B cell (primary cell): ENCODE data around the gene KIR2DL1. TPM values are rescaled to one million over a fixed set of nuclear protein-coding genes. Genes with fewer than 3 reads are reported as not detected.
"Not testable (repeated sequence)": the region's sequence is repeated elsewhere in the genome, so short reads cannot be mapped to it uniquely, and the experiment has no call there.

ENCODE experiments used
- ATAC-seq: fragments of 200-7000 bp; cut with Tn5 transposase; one replicate; pipeline ENCODE4 v1.10.0; 2021; ENCODE audit warnings: low read depth, mild to moderate bottlenecking, moderate number of reproducible peaks, moderate library complexity
- CTCF ChIA-PET: fragments of 350-600 bp; sonication (Branson Sonifier 250); formaldehyde crosslinking; loops from one replicate; lab custom pipeline; 2021; ENCODE audit warnings: antibody characterized with exemption, inconsistent platforms; lab: Charles Lee
- POLR2A ChIA-PET: fragments of 350-600 bp; sonication (Branson Sonifier 250); formaldehyde crosslinking; loops from one replicate; lab custom pipeline; 2021; ENCODE audit warnings: antibody characterized with exemption; lab: Charles Lee
- DNase-seq: peaks from one replicate; pipeline ENCODE4 v3.0.0; 2013
- H2AFZ ChIP-seq: 2 replicates; pipeline ENCODE4 v1.6.1; 2012; ENCODE audit warnings: mild to moderate bottlenecking, low read depth, low read length; ENCODE audit not compliant: insufficient read depth, poor library complexity, severe bottlenecking
- H3K27ac ChIP-seq, 2 donors: 1 replicate in 1 of 2; 2 replicates in 1 of 2; pipeline ENCODE4 v1.5.1; 2012 to 2013; ENCODE audit warnings: low read length in 2 of 2, mild to moderate bottlenecking in 2 of 2, moderate library complexity in 1 of 2
- H3K27me3 ChIP-seq, 4 experiments: fragments of 200-600 bp in 1 of 4; sonication (generic) in 1 of 4; replicated peaks in 1 of 4; 1 replicate in 2 of 4; 2 replicates in 2 of 4; pipeline versions ENCODE4 v1.6.1 to v1.7.0; 2013 to 2016; ENCODE audit warnings: low read length in 3 of 4, mild to moderate bottlenecking in 2 of 4, mixed read lengths in 1 of 4, moderate library complexity in 1 of 4; ENCODE audit not compliant: insufficient read depth in 4 of 4, control insufficient read depth in 3 of 4; ENCODE audit errors: control extremely low read depth in 1 of 4
- H3K36me3 ChIP-seq, 2 experiments: replicated peaks in 1 of 2; 1 replicate in 1 of 2; 2 replicates in 1 of 2; pipeline versions ENCODE4 v1.6.1 to v1.7.1; 2013; ENCODE audit warnings: low read length in 1 of 2; ENCODE audit not compliant: insufficient read depth in 2 of 2, control insufficient read depth in 1 of 2; ENCODE audit errors: control extremely low read depth in 1 of 2, extremely low read depth in 1 of 2
- H3K4me1 ChIP-seq, 2 donors: fragments of 200-600 bp in 1 of 2; sonication (generic) in 1 of 2; 1 replicate in 1 of 2; 2 replicates in 1 of 2; pipeline versions ENCODE4 v1.5.1 to v1.6.1; 2013 to 2017; ENCODE audit warnings: low read length in 2 of 2; ENCODE audit not compliant: control insufficient read depth in 2 of 2, insufficient read depth in 2 of 2
- H3K4me2 ChIP-seq: replicated peaks from 2 replicates; pipeline ENCODE3; 2012; ENCODE audit warnings: mild to moderate bottlenecking, low read depth, low read length; ENCODE audit not compliant: poor library complexity, severe bottlenecking
- H3K4me3 ChIP-seq, 5 experiments: fragments of 200-600 bp in 1 of 5; sonication (generic) in 1 of 5; 1 replicate in 3 of 5; 2 replicates in 2 of 5; pipeline versions ENCODE4 v1.5.1 to v1.7.0; 2011 to 2016; ENCODE audit warnings: low read length in 4 of 5, mild to moderate bottlenecking in 4 of 5, low read depth in 2 of 5, control low read depth in 1 of 5, moderate library complexity in 1 of 5; ENCODE audit not compliant: insufficient read depth in 1 of 5; ENCODE audit errors: control extremely low read depth in 1 of 5, extremely low read depth in 1 of 5
- H3K79me2 ChIP-seq: fragments of 200-600 bp; sonication (generic); one replicate; pipeline ENCODE4 v1.6.0; 2016; ENCODE audit warnings: low read length; ENCODE audit not compliant: control insufficient read depth, insufficient read depth
- H3K9ac ChIP-seq: fragments of 200-600 bp; sonication (generic); 2 replicates; pipeline ENCODE4 v1.6.1; 2017; ENCODE audit warnings: mild to moderate bottlenecking, low read length, moderate library complexity
- H3K9me3 ChIP-seq, 3 donors: one replicate each; pipeline versions ENCODE4 v1.6.1 to v1.7.1; 2013; ENCODE audit warnings: low read length in 2 of 3; ENCODE audit not compliant: control insufficient read depth in 2 of 3, insufficient read depth in 1 of 3; ENCODE audit errors: control extremely low read depth in 1 of 3
- H4K20me1 ChIP-seq: 2 replicates; pipeline ENCODE4 v1.6.0; 2012; ENCODE audit warnings: mild to moderate bottlenecking, low read length; ENCODE audit not compliant: insufficient read depth, control insufficient read depth, poor library complexity, severe bottlenecking
- H3K27ac Mint-ChIP-seq: one replicate; pipeline ENCODE4 v1.8.0; 2021; ENCODE audit warnings: mixed read lengths
- H3K27me3 Mint-ChIP-seq: one replicate; pipeline ENCODE4 v1.8.0; 2021; ENCODE audit warnings: mixed read lengths
- H3K4me1 Mint-ChIP-seq: one replicate; pipeline ENCODE4 v1.8.0; 2021; ENCODE audit warnings: mixed read lengths
- H3K4me3 Mint-ChIP-seq: one replicate; pipeline ENCODE4 v1.8.0; 2021; ENCODE audit warnings: mixed read lengths
- H3K9me3 Mint-ChIP-seq: one replicate; pipeline ENCODE4 v1.8.0; 2022; ENCODE audit warnings: mixed read lengths; ENCODE audit not compliant: insufficient read depth
- CTCF ChIP-seq: fragments of 200-600 bp; IDR thresholded peaks from one replicate; pipeline ENCODE4 v1.8.0; 2022; ENCODE audit warnings: antibody characterized with exemption, mild to moderate bottlenecking
- EZH2 ChIP-seq: IDR thresholded peaks from 2 replicates; pipeline ENCODE4 v1.6.1; 2012; ENCODE audit warnings: borderline replicate concordance, low read depth, mild to moderate bottlenecking, moderate library complexity, low read length; ENCODE audit not compliant: insufficient read depth, poor library complexity, severe bottlenecking
- WGBS: methylation state at CpG from one replicate; pipeline ENCODE4 v1.1.5; 2013; ENCODE audit warnings: missing lambda C conversion rate; ENCODE audit not compliant: insufficient coverage; 5-methylcytosine and 5-hydroxymethylcytosine counted together
- intact Hi-C: fragments of 100-400 bp; cut with micrococcal nuclease; formaldehyde crosslinking; loops from one replicate; pipeline ENCODE4 v1.10.0; 2022
- polyA plus RNA-seq: library from polyadenylated mRNA; depleted of rRNA; stranded (reverse); fragments of >200 nt; gene quantifications from 2 replicates; pipeline ENCODE4 v1.2.3, GENCODE V29; 2012
- total RNA-seq, 2 donors: library from RNA; stranded (reverse); fragments of 120-200 nt in 1 of 2; gene quantifications; 1 replicate in 1 of 2; 2 replicates in 1 of 2; pipeline versions ENCODE4 v1.2.3 to v1.2.4, GENCODE V29; 2013 to 2022

KIR2DL1 gene
- total and polyA plus RNA-seq, 2 donors (not counting 1 experiment from before 2014, with no cell fraction given): 0.04 TPM; not detected in 1

DNA sequence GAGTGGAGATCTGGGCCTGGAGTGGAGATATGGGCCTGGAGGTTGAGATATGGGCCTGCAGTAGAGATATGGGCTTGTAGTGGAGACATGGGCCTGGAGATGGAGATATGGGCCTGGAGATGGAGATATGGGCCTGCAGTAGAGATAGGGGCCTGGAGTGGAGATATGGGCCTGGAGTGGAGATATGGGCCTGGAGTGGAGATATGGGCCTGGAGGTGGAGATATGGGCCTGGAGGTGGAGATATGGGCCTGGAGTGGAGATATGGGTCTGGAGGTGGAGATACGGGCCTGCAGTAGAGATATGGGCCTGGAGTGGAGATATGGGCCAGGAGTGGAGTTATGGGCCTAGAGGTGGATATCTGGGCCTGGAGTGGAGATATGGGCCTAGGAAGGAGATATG lies 30.9 kb upstream of the KIR2DL1 start:
- Histone ChIP-seq H3K4me2 (no peak overlapping the region), H4K20me1 (no peaks in the 10 kb centered on the region), H3K79me2 (no peaks in the 10 kb centered on the region), H3K9ac (no peak overlapping the region), H3K27ac (no peak overlapping the region), H3K27me3 (no peaks in the 10 kb centered on the region), H3K36me3 (no peaks in the 10 kb centered on the region), H3K4me1 (no peaks in the 10 kb centered on the region), H3K4me3 (no peak overlapping the region), H2AFZ (no peak overlapping the region), H3K9me3 (no peaks in the 10 kb centered on the region)
- ATAC-seq (no peak), DNase-seq (no peak)
- POLR2A ChIA-PET: no interaction called here
- CTCF ChIA-PET: no interaction called here
- 100% methylated on average over 1 of the region's 1 CpG for WGBS
- TF ChIP-seq CTCF (no peak), EZH2 (no peak)
- no peaks in the 10 kb centered on the region for H3K9me3 Mint-ChIP-seq
- H3K4me1 Mint-ChIP-seq: no peaks in the 10 kb centered on the region
- intact Hi-C loops: loop anchor here (2.0 kb wide), 1 partner anchor 110 kb away; no protein-coding TSS in a partner anchor
- H3K4me3 Mint-ChIP-seq: no peak overlapping the region
- peaks cover 26% of the 10 kb centered on the region for H3K27me3 Mint-ChIP-seq
- no peak overlapping the region for H3K27ac Mint-ChIP-seq

DNA sequence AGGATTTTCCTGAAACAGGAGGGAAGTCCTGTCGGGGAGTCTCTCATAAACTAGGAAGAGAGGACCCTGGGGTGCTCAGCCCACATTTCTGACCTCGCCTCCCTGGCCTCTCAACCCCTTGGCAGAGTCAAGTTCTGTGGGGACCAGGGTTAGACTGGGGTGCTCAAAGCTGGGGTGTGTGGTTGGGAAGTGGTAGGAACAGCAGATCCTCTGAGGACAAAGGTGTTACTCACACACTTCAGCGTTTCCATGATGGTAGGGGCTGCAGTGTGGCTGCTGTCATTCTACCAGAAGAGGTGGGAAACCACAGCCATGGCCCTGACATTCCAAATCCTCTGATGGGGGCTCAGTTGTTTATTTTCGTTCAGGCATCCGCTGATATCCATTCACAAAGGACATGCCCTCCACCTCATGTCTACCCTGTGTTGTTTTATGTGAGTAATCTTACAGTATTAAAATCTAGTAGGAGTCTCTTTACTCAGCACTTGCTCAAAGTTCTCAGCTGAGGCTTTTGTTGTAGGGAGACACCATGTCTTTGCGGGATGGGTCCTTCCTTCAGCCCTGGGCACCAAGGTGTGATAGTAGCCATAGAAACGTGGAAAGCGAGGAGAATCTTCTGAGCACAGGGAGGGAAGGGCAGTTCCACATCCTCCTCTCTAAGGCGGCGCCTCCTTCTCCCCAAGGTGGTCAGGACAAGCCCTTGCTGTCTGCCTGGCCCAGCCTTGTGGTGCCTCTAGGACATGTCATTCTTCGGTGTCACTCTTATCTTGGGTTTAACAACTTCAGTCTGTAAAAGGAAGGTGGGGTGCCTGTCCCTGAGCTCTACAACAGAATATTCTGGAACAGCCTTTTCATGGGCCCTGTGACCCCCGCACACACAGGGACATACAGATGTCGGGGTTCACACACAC lies 29.8 kb upstream of the KIR2DL1 start:
- H3K4me2 ChIP-seq: no peak overlapping the region
- H3K4me3 ChIP-seq: no peak overlapping the region
- H3K27ac ChIP-seq: no peak overlapping the region
- H3K4me1 Mint-ChIP-seq: no peaks in the 10 kb centered on the region
- DNase-seq (no peak), ATAC-seq (no peak)
- peaks cover 24% of the 10 kb centered on the region for H3K27me3 Mint-ChIP-seq
- no peaks in the 10 kb centered on the region for H3K27me3 ChIP-seq
- no peaks in the 10 kb centered on the region for H3K4me1 ChIP-seq
- H3K79me2 ChIP-seq: no peaks in the 10 kb centered on the region
- no peaks in the 10 kb centered on the region for H3K36me3 ChIP-seq
- no peak overlapping the region for H3K9ac ChIP-seq
- 98% methylated on average over 5 of the region's 13 CpGs for WGBS
- CTCF ChIA-PET: no interaction called here
- H3K9me3 Mint-ChIP-seq: no peaks in the 10 kb centered on the region
- POLR2A ChIA-PET: no interaction called here
- no peaks in the 10 kb centered on the region for H4K20me1 ChIP-seq
- H3K9me3 ChIP-seq: no peaks in the 10 kb centered on the region
- H2AFZ ChIP-seq: no peak overlapping the region
- intact Hi-C loops: loop anchor here (2.0 kb wide), 1 partner anchor 109 kb away; no protein-coding TSS in a partner anchor
- TF ChIP-seq EZH2 (no peak), CTCF (no peak)
- no peak overlapping the region for H3K4me3 Mint-ChIP-seq
- H3K27ac Mint-ChIP-seq: no peak overlapping the region

GRCh38 chr19:54741950-54742349 lies 27.6 kb upstream of the KIR2DL1 start:
- H3K27ac Mint-ChIP-seq, H3K27ac ChIP-seq, H3K9me3 Mint-ChIP-seq, H3K4me1 Mint-ChIP-seq, H3K79me2 ChIP-seq, H3K4me1 ChIP-seq, intact Hi-C loops, POLR2A ChIA-PET, H3K4me2 ChIP-seq, H3K27me3 ChIP-seq, H3K4me3 ChIP-seq, H3K9ac ChIP-seq, H2AFZ ChIP-seq, H3K4me3 Mint-ChIP-seq, ATAC-seq, H3K9me3 ChIP-seq, CTCF ChIA-PET, H3K36me3 ChIP-seq, DNase-seq, H4K20me1 ChIP-seq: not testable (repeated sequence)
- H3K27me3 Mint-ChIP-seq: peaks cover 23% of the 10 kb centered on the region
- WGBS: 76% methylated on average over 5 of the region's 5 CpGs
